SK-N-MC (cell line): Measurements from ENCODE around the gene FNDC3B.

Experiments
- DNase-seq: peaks from one replicate; pipeline ENCODE4 v3.0.0-alpha.2; 2011; ENCODE audit warnings: low read depth, low spot score
- H3K27ac ChIP-seq: fragments of 200-600 bp; sonication (generic); 2 replicates; pipeline ENCODE4 v1.5.1; 2016; ENCODE audit warnings: mixed run types
- H3K36me3 ChIP-seq: fragments of 200-600 bp; sonication (generic); 2 replicates; pipeline ENCODE4 v1.6.1; 2017; ENCODE audit warnings: antibody characterized with exemption, low read length, mixed read lengths; ENCODE audit not compliant: insufficient read depth
- H3K4me3 ChIP-seq: fragments of 200-600 bp; sonication (generic); 2 replicates; pipeline ENCODE4 v1.5.1; 2016
- H3K9ac ChIP-seq: fragments of 200-600 bp; sonication (generic); 2 replicates; pipeline ENCODE4 v1.8.0; 2017; ENCODE audit warnings: mixed run types, mixed read lengths; ENCODE audit not compliant: insufficient read length
- H3K9me3 ChIP-seq: fragments of 200-600 bp; sonication (generic); 2 replicates; pipeline ENCODE4 v1.6.1; 2017; ENCODE audit warnings: low read depth, mild to moderate bottlenecking, antibody characterized with exemption, low read length, moderate library complexity, mixed read lengths
- EZH2 ChIP-seq: fragments of 200-600 bp; sonication (generic); IDR thresholded peaks from one replicate; pipeline ENCODE4 v1.6.1; 2017; ENCODE audit warnings: antibody characterized with exemption
- FOXP2 ChIP-seq: optimal IDR thresholded peaks from 2 replicates; pipeline ENCODE3; 2011; ENCODE audit warnings: mild to moderate bottlenecking, moderate library complexity; ENCODE audit not compliant: insufficient read depth; ENCODE audit errors: extremely low read length, control extremely low read depth
- POLR2AphosphoS5 ChIP-seq: IDR thresholded peaks from 2 replicates; pipeline ENCODE4 v1.6.1; 2012; ENCODE audit warnings: mild to moderate bottlenecking, low read depth, low read length, borderline replicate concordance

The FNDC3B gene

DNA sequence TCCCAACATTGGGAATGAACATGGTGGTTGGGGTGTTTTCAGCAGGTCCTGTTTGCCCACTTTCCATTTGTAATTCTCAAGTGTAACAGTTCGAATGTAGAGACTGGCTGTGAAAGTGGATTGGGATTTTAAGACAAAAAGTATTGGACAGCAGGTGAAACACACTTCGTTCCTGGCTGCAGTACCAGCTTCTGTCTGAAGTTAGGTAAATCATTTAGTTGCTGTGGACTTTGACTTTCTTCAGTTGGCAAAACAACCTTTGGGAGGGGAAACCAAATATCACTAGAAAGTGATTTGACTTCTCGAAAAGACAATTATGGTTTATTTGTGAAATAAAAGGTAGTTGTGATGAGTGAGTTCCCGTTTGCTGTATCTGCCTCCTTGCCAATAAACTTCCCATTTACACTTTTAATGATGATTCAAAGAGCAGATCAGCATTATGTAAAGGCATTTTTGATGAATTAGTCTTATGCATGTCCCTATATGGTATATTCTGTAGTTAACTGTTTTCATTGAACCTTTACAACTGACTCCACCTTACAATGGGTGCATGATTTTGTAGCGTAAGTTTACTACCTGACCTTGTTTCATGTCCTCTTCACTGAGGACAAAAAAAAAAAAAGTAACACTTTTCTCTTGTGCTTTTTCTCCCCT, 34.0 kb downstream of the FNDC3B start:
- Histone ChIP-seq H3K4me3 (no peak overlapping the region), H3K9me3 (no peaks in the 10 kb centered on the region), H3K36me3 (no peaks in the 10 kb centered on the region), H3K27ac (no peak overlapping the region), H3K9ac (no peak overlapping the region)
- TF ChIP-seq FOXP2 = no peak
- TF ChIP-seq EZH2 = no peak
- no peak for TF ChIP-seq POLR2AphosphoS5
- no peak for DNase-seq

DNA sequence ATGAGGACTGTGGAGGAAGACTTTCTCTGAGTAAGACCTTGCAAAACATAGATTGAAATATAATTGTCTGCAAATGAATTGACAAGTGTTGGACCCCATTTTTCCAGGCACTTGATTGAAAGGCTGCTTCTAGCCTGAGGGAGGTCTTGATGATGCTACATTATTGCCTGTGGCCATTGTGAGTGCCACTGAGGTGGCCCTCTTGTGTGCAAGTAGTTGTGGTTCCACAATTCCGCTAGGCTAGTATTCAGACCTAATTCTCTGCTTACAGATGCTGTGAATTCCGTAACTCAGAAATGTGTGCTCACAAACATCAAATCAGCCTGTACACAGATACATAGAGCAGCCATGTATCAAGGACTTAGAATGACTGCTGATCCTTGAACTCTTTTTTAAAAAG, 34.7 kb downstream of the FNDC3B start:
- H3K36me3 ChIP-seq = no peaks in the 10 kb centered on the region
- no peak for DNase-seq
- no peaks in the 10 kb centered on the region for H3K9me3 ChIP-seq
- H3K4me3 ChIP-seq = no peak overlapping the region
- H3K9ac ChIP-seq = no peak overlapping the region
- TF ChIP-seq POLR2AphosphoS5 (no peak), FOXP2 (no peak), EZH2 (no peak)
- no peak overlapping the region for H3K27ac ChIP-seq

DNA sequence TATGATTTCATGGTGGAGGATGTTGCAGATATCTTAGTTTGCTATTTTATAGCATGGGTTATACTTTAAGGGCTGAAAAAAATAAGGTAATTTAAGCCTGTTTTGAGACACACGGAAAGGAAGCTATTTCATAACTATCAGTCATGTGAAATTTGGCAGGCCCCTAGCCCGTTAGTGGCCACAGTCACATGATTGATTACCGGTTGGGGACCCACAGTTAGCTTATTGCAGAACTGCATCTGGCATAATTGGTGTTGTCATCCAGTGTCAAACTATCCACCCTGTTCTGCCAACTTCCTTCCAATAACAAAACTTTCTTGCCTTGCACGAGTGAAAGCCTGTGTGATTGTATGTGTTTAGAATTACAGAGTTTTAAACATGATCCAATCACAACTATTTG, 35.2 kb downstream of the FNDC3B start:
- no peak for TF ChIP-seq FOXP2
- no peak for TF ChIP-seq EZH2
- TF ChIP-seq POLR2AphosphoS5 = no peak
- Histone ChIP-seq H3K9me3 (no peaks in the 10 kb centered on the region), H3K27ac (no peak overlapping the region), H3K9ac (no peak overlapping the region), H3K4me3 (no peak overlapping the region), H3K36me3 (no peaks in the 10 kb centered on the region)
- DNase-seq = no peak

DNA sequence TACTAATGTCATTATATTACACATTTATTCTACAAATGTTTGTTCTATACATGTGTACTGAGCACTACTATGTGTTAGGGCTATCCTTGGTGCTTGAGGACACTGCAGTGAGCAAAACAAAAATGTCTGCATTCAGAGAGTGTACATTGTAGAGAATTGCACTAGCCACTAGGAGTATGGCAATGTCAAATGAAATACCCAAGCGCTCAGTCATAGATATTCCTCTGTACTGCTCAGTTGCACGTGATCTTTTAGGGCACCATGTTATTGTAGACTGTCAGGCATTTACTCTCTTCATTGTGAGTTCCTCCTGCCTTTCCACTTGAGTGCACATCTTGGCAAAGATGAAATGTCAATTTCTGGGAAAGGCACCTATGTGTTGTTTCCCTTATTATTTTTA, 36.8 kb downstream of the FNDC3B start:
- H3K9ac ChIP-seq = no peak overlapping the region
- H3K27ac ChIP-seq = no peak overlapping the region
- H3K9me3 ChIP-seq = no peaks in the 10 kb centered on the region
- H3K36me3 ChIP-seq = no peaks in the 10 kb centered on the region
- DNase-seq = no peak
- H3K4me3 ChIP-seq = no peak overlapping the region
- no peak for TF ChIP-seq FOXP2

DNA sequence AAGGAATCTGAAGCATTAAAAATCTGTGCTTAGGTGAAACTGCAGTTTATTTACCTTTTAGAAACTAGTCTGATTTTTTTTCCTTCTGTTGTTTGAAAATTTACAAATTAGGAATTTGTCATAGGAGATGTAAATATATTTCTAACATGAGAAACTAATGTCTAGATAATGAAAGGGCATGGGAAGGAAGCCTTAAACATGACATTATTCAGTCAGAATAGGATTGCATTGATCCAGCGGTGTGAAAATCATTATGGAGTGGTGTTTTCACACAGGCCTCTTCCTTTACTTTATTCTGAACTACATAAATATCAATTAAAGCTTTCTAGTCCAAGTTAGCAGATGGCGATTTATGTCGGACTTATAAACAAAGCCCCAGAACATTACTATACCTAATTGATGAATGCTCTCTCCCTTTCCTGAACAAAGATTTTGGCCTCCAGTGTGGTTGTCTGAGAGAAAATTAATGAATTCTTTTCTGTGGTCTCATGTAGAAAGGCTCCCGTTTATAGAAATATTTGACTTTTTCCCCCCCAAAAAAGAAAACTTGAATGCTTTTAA, 37.9 kb downstream of the FNDC3B start:
- no peaks in the 10 kb centered on the region for H3K36me3 ChIP-seq
- no peaks in the 10 kb centered on the region for H3K9me3 ChIP-seq
- no peak for DNase-seq
- no peak overlapping the region for H3K4me3 ChIP-seq
- no peak overlapping the region for H3K27ac ChIP-seq
- TF ChIP-seq FOXP2 (no peak), POLR2AphosphoS5 (no peak), EZH2 (no peak)
- no peak overlapping the region for H3K9ac ChIP-seq

DNA sequence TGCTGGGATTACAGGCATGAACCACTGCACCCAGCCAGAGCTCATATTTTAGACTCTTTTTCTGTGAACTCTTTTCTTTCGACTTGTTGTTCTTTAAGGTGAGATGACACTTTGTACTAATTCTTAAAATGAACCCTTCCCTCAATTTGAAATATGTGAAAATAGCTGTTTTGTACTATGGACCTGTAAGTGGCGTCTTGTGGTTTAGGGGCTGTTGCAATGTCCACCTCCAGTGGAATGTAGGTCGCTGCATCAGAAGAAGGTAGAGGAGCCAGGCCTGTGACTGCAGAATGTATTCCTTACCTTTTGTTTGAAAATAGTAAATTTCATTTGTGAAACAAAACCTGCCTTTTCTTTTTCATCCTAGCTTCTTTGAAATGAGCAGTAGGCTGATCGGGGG, 38.9 kb downstream of the FNDC3B start:
- H3K9ac ChIP-seq = no peak overlapping the region
- no peak overlapping the region for H3K27ac ChIP-seq
- DNase-seq = no peak
- no peaks in the 10 kb centered on the region for H3K9me3 ChIP-seq
- TF ChIP-seq POLR2AphosphoS5 (no peak), EZH2 (no peak), FOXP2 (no peak)
- H3K4me3 ChIP-seq = no peak overlapping the region
- 0 out of 2 replicates have a peak, but pooled peaks cover 4% of the 10 kb centered on the region for H3K36me3 ChIP-seq

DNA sequence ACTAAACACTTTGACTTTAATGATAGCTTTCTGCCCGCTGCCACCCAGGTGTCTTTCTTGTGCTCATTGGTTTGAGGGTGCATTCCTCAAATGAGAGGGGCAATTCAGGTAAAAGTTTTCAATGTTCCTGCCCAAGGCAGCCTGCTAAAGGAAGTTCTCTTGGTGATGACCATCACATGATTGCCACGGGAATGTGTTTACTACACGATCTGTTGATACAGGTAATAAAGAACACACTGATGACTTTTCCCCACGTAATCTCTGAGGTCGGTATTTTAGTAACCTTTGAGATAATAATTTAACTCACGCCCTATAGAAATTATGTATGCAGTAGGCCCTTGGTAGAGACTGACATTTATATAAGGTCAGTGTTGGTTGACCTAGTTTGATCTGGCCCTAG, 39.3 kb downstream of the FNDC3B start:
- TF ChIP-seq EZH2 (no peak), FOXP2 (no peak), POLR2AphosphoS5 (no peak)
- Histone ChIP-seq H3K36me3 (0 out of 2 replicates have a peak, but pooled peaks cover 7% of the 10 kb centered on the region), H3K27ac (no peak overlapping the region), H3K4me3 (no peak overlapping the region), H3K9me3 (no peaks in the 10 kb centered on the region), H3K9ac (no peak overlapping the region)
- no peak for DNase-seq

DNA sequence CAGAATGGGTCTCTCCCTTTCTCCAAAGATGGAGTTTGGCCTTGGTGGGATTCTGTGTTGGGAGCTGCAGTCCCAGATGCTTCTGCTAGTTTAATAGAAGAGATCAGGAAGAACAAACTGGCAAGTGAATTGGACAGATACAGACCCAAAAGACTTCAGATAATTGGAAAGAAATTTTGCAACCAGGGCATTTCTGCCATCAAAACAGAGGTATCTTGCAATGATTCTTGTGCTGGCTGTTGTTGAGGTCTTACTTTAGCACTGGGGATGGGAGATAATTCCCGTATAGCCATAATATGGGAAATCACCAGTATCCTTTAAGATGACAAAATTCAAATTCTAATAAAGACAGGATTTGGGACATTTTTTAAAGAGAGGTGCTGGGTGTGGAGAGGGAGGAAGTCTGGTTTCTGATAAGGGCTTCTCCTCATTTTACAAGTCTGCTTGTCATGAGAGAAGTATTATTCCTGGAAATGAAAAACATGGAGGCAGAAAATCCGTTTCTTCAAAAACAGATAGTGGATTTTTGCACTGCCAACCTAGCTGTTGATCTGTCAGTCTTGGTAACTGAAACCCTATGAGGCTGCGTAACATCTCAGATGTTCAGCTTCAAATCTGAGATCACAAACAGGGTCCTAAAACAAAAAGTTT, 40.1 kb downstream of the FNDC3B start:
- H3K36me3 ChIP-seq = 0 out of 2 replicates have a peak, but pooled peaks cover 7% of the 10 kb centered on the region
- no peak for DNase-seq
- H3K9ac ChIP-seq = no peak overlapping the region
- H3K27ac ChIP-seq = no peak overlapping the region
- no peak overlapping the region for H3K4me3 ChIP-seq
- no peaks in the 10 kb centered on the region for H3K9me3 ChIP-seq
- TF ChIP-seq FOXP2 (no peak), POLR2AphosphoS5 (no peak), EZH2 (no peak)
